ENCODE data around the gene ATP8A1.

DNA sequence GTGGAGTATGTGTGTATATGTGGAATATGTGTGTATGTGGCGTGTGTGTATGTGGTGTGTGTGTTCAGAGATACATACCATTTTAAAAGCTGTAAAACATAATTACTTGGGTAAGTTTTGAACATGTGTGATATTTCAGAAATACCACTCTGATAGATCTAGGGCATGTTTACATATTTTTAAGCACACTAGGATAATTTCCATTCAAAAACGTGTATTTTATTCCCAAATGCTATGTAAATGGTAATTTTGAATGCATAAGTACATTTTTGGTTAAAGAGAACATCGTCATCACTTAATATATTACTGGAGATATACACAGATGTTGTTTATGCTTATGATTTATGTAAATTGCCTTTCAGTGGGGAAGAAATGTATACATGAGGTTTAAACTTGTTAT lies 294.3 kb downstream of the ATP8A1 start:
- TF ChIP-seq, protein P1, sequence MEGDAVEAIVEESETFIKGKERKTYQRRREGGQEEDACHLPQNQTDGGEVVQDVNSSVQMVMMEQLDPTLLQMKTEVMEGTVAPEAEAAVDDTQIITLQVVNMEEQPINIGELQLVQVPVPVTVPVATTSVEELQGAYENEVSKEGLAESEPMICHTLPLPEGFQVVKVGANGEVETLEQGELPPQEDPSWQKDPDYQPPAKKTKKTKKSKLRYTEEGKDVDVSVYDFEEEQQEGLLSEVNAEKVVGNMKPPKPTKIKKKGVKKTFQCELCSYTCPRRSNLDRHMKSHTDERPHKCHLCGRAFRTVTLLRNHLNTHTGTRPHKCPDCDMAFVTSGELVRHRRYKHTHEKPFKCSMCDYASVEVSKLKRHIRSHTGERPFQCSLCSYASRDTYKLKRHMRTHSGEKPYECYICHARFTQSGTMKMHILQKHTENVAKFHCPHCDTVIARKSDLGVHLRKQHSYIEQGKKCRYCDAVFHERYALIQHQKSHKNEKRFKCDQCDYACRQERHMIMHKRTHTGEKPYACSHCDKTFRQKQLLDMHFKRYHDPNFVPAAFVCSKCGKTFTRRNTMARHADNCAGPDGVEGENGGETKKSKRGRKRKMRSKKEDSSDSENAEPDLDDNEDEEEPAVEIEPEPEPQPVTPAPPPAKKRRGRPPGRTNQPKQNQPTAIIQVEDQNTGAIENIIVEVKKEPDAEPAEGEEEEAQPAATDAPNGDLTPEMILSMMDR (conservative IDR thresholded peaks at IDR 0.05; ENCODE audit: low read length): no peak
- TF ChIP-seq EZH2phosphoT487 (IDR thresholded peaks at IDR 0.05; ENCODE audit: borderline replicate concordance, low read depth, low read length): no peak
